Natural killer cell treated with Interleukin-12 subunit alpha and Interleukin-12 subunit beta and Interleukin-15 and Interleukin-18, amount 100 ng/mL, for 72 hours (primary cell): ENCODE measurements around the gene CYB5R3. TPM values are rescaled to one million over a fixed set of nuclear protein-coding genes. Genes with fewer than 3 reads are reported as not detected.

ENCODE experiments used
- ATAC-seq, 2 donors: fragments of 150-1000 bp; cut with Tn5 transposase in 1 of 2; sonication (Bioruptor Pico), chemical (Tn5 transposase) in 1 of 2; 2 replicates each; pipeline ENCODE4 v1.10.0; 2021
- DNase-seq: peaks from one replicate; pipeline ENCODE4 v3.0.0; 2022; ENCODE audit warnings: low spot score
- H3K27ac Mint-ChIP-seq, 2 donors: 1 replicate in 1 of 2; 2 replicates in 1 of 2; pipeline ENCODE4 v1.8.0; 2022; ENCODE audit warnings: mixed read lengths in 2 of 2, mild to moderate bottlenecking in 1 of 2, moderate library complexity in 1 of 2
- H3K27me3 Mint-ChIP-seq, 2 donors: 1 replicate in 1 of 2; 2 replicates in 1 of 2; pipeline ENCODE4 v1.8.0; 2022; ENCODE audit warnings: mixed read lengths in 2 of 2
- H3K36me3 Mint-ChIP-seq: one replicate; pipeline ENCODE4 v1.8.0; 2022; ENCODE audit warnings: mixed read lengths
- H3K4me1 Mint-ChIP-seq, 2 donors: 1 replicate in 1 of 2; 2 replicates in 1 of 2; pipeline ENCODE4 v1.8.0; 2022; ENCODE audit warnings: low read depth in 2 of 2, mixed read lengths in 2 of 2, mild to moderate bottlenecking in 1 of 2
- H3K4me3 Mint-ChIP-seq: one replicate; pipeline ENCODE4 v1.8.0; 2022; ENCODE audit warnings: mixed read lengths
- H3K9me3 Mint-ChIP-seq: 2 replicates; pipeline ENCODE4 v1.8.0; 2022; ENCODE audit warnings: mixed read lengths
- total RNA-seq, 2 donors: library from RNA; stranded (reverse); gene quantifications; one replicate each; pipeline ENCODE4 v1.2.3, GENCODE V29; 2022

The CYB5R3 gene
- total RNA-seq: 10 to 100 TPM; 79.6 to 96.7 TPM

GRCh38 chr22:42649246-42650099 is at the start of gene CYB5R3:
Gene CYB5R3, minus strand, starts transcription at chr22:42649392. Its CDS starts 77 bp downstream, at chr22:42649315.
- peaks cover 15 to 24% of the 10 kb centered on the region in 2 donors for H3K4me1 Mint-ChIP-seq
- no peaks in the 10 kb centered on the region for H3K27me3 Mint-ChIP-seq

GRCh38 chr22:42697542-42698013 is 48.4 kb upstream of the CYB5R3 start:
- Mint-ChIP-seq H3K4me1 (no peaks in the 10 kb centered on the region), H3K27me3 (no peaks in the 10 kb centered on the region), H3K4me3 (no peak overlapping the region), H3K27ac (no peak overlapping the region), H3K9me3 (no peaks in the 10 kb centered on the region), H3K36me3 (no peaks in the 10 kb centered on the region)
- DNase-seq (no peak), ATAC-seq (no peak)

More at GRCh38 chr22:42649246-42650099, at the start of gene CYB5R3:
- H3K9me3 Mint-ChIP-seq: no peaks in the 10 kb centered on the region
- H3K4me3 Mint-ChIP-seq: peak within 1 kb of the TSS; percentile 99
- DNase-seq (peak; percentile 85), ATAC-seq (peak; percentile 91 to 95)
- H3K27ac Mint-ChIP-seq: peak within 1 kb of the TSS; percentile 85 to 87
- H3K36me3 Mint-ChIP-seq: no peaks in the 10 kb centered on the region

GRCh38 chr22:42696331-42696967 is 47.3 kb upstream of the CYB5R3 start:
- ATAC-seq (no peak), DNase-seq (no peak)
- Mint-ChIP-seq H3K27me3 (no peaks in the 10 kb centered on the region), H3K36me3 (no peaks in the 10 kb centered on the region), H3K27ac (no peak overlapping the region), H3K4me3 (no peak overlapping the region), H3K9me3 (no peaks in the 10 kb centered on the region), H3K4me1 (no peaks in the 10 kb centered on the region)

GRCh38 chr22:42695294-42695693 is 46.1 kb upstream of the CYB5R3 start:
- Mint-ChIP-seq H3K27me3 (no peaks in the 10 kb centered on the region), H3K27ac (no peak overlapping the region), H3K4me3 (no peak overlapping the region), H3K36me3 (no peaks in the 10 kb centered on the region), H3K4me1 (no peaks in the 10 kb centered on the region), H3K9me3 (no peaks in the 10 kb centered on the region)
- no peak for ATAC-seq
- DNase-seq: no peak

GRCh38 chr22:42693763-42694683 is 44.8 kb upstream of the CYB5R3 start:
- ATAC-seq (no peak), DNase-seq (no peak)
- H3K27ac Mint-ChIP-seq: no peak overlapping the region
- no peaks in the 10 kb centered on the region for H3K36me3 Mint-ChIP-seq
- H3K9me3 Mint-ChIP-seq: no peaks in the 10 kb centered on the region
- H3K4me3 Mint-ChIP-seq: no peak overlapping the region
- H3K4me1 Mint-ChIP-seq: no peaks in the 10 kb centered on the region
- H3K27me3 Mint-ChIP-seq: no peaks in the 10 kb centered on the region

GRCh38 chr22:42693055-42693762 is 44.0 kb upstream of the CYB5R3 start:
- no peaks in the 10 kb centered on the region for H3K9me3 Mint-ChIP-seq
- H3K27ac Mint-ChIP-seq: no peak overlapping the region
- H3K27me3 Mint-ChIP-seq: no peaks in the 10 kb centered on the region
- H3K4me1 Mint-ChIP-seq: no peaks in the 10 kb centered on the region
- no peak for DNase-seq
- no peak for ATAC-seq
- no peaks in the 10 kb centered on the region for H3K36me3 Mint-ChIP-seq
- H3K4me3 Mint-ChIP-seq: no peak overlapping the region

GRCh38 chr22:42692239-42693054 is 43.3 kb upstream of the CYB5R3 start:
- ATAC-seq (no peak), DNase-seq (no peak)
- Mint-ChIP-seq H3K27ac (no peak overlapping the region), H3K4me1 (no peaks in the 10 kb centered on the region), H3K9me3 (no peaks in the 10 kb centered on the region), H3K36me3 (no peaks in the 10 kb centered on the region), H3K27me3 (no peaks in the 10 kb centered on the region), H3K4me3 (no peak overlapping the region)

- Mint-ChIP-seq H3K9me3 (no peaks in the 10 kb centered on the region), H3K4me3 (no peak overlapping the region), H3K27ac (no peak overlapping the region), H3K4me1 (peaks cover 0 to 3% of the 10 kb centered on the region in 2 donors), H3K36me3 (no peaks in the 10 kb centered on the region), H3K27me3 (no peaks in the 10 kb centered on the region)
- ATAC-seq (no peak), DNase-seq (no peak)
Measured at GRCh38 chr22:42691440-42691839, 42.2 kb upstream of the CYB5R3 start.

- H3K4me3 Mint-ChIP-seq: no peak overlapping the region
Measured at GRCh38 chr22:42688241-42689211, 39.3 kb upstream of the CYB5R3 start.

GRCh38 chr22:42686756-42687491 is 37.7 kb upstream of the CYB5R3 start:
- ATAC-seq (no peak), DNase-seq (no peak)
- no peak overlapping the region for H3K27ac Mint-ChIP-seq
- H3K36me3 Mint-ChIP-seq: no peaks in the 10 kb centered on the region
- H3K27me3 Mint-ChIP-seq: peaks cover 0 to 5% of the 10 kb centered on the region in 2 donors
- H3K4me3 Mint-ChIP-seq: no peak overlapping the region
- no peaks in the 10 kb centered on the region for H3K9me3 Mint-ChIP-seq
- H3K4me1 Mint-ChIP-seq: peaks cover 0 to 3% of the 10 kb centered on the region in 2 donors

More at GRCh38 chr22:42688241-42689211, 39.3 kb upstream of the CYB5R3 start:
- no peak for DNase-seq
- Mint-ChIP-seq H3K4me1 (peaks cover 0 to 3% of the 10 kb centered on the region in 2 donors), H3K9me3 (no peaks in the 10 kb centered on the region), H3K27ac (no peak overlapping the region), H3K27me3 (no peaks in the 10 kb centered on the region), H3K36me3 (no peaks in the 10 kb centered on the region)
- no peak for ATAC-seq
